Astrocyte of the spinal cord (primary cell): ENCODE measurements around the gene PLCE1.
"Not testable (repeated sequence)": the region's sequence is repeated elsewhere in the genome, so short reads cannot be mapped to it uniquely, and the experiment has no call there.

Experiments used
- DNase-seq: peaks from one replicate; pipeline ENCODE4 v3.0.0; 2011; ENCODE audit warnings: low read depth, low spot score
- H3K4me3 ChIP-seq: 2 replicates; pipeline ENCODE4 v1.5.1; 2011; ENCODE audit warnings: low read depth, mild to moderate bottlenecking, low read length, moderate library complexity
- CTCF ChIP-seq: IDR thresholded peaks from 2 replicates; pipeline ENCODE4 v1.5.1; 2012; ENCODE audit warnings: low read depth, mild to moderate bottlenecking, low read length, inconsistent platforms
- in situ Hi-C: cut with HindIII; loops from 2 replicates; pipeline ENCODE4 v1.10.0; 2017; ENCODE audit warnings: low sequenced_read_pairs

Gene PLCE1

GRCh38 chr10:93968540-93968945 lies 25.2 kb upstream of the PLCE1 start:
- TF ChIP-seq CTCF = no peak
- in situ Hi-C loops = no loop called here
- H3K4me3 ChIP-seq = no peak overlapping the region
- DNase-seq = no peak

GRCh38 chr10:93970433-93971010 lies 23.2 kb upstream of the PLCE1 start:
- H3K4me3 ChIP-seq, in situ Hi-C loops, DNase-seq: not testable (repeated sequence)

GRCh38 chr10:93973748-93974445 lies 19.8 kb upstream of the PLCE1 start:
- DNase-seq = no peak
- in situ Hi-C loops = no loop called here
- H3K4me3 ChIP-seq = no peak overlapping the region
- no peak for TF ChIP-seq CTCF

GRCh38 chr10:93977442-93977841 lies 16.3 kb upstream of the PLCE1 start:
- no peak overlapping the region for H3K4me3 ChIP-seq
- no peak for DNase-seq
- in situ Hi-C loops = no loop called here
- TF ChIP-seq CTCF = no peak

GRCh38 chr10:93980486-93980885 lies 13.2 kb upstream of the PLCE1 start:
- no peak for DNase-seq
- in situ Hi-C loops = no loop called here
- no peak overlapping the region for H3K4me3 ChIP-seq
- no peak for TF ChIP-seq CTCF

GRCh38 chr10:93991114-93991513 lies 2.6 kb upstream of the PLCE1 start:
- in situ Hi-C loops = no loop called here

More at GRCh38 chr10:93991114-93991513, 2.6 kb upstream of the PLCE1 start:
- DNase-seq = no peak
- no peak overlapping the region for H3K4me3 ChIP-seq
- TF ChIP-seq CTCF = no peak
